Activated T-cell treated with anti-CD3 and anti-CD28 coated beads for 48 hours (primary cell): Measurements from ENCODE around the gene SOX6.

ENCODE experiments used
- DNase-seq: peaks from one replicate; pipeline ENCODE4 v3.0.0-alpha.2; 2020; ENCODE audit warnings: low read depth

The SOX6 gene

GRCh38 chr11:15991215-15991614 is 365.1 kb downstream of the SOX6 start:
- DNase-seq: no peak

GRCh38 chr11:15989685-15990084 is 366.7 kb downstream of the SOX6 start:
- no peak for DNase-seq

GRCh38 chr11:15988693-15989231 is 367.6 kb downstream of the SOX6 start:
- DNase-seq: no peak

GRCh38 chr11:15988016-15988550 is 368.3 kb downstream of the SOX6 start:
- DNase-seq: no peak

GRCh38 chr11:15987046-15987445 is 369.3 kb downstream of the SOX6 start:
- DNase-seq: no peak

DNA sequence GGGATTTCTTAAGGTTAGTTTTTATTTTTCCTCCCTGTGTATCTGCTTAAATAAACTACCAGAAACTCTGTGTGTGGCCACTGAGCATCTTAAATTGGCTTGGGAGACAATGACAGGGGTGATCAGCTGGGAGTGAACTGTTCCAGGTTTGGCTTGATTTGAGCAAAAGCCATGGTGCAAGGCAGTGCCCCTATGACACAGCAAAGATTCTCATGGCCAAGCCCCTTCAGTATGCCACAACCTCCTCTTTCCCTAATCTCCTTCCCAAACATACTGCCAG is 370.5 kb downstream of the SOX6 start:
- no peak for DNase-seq

DNA sequence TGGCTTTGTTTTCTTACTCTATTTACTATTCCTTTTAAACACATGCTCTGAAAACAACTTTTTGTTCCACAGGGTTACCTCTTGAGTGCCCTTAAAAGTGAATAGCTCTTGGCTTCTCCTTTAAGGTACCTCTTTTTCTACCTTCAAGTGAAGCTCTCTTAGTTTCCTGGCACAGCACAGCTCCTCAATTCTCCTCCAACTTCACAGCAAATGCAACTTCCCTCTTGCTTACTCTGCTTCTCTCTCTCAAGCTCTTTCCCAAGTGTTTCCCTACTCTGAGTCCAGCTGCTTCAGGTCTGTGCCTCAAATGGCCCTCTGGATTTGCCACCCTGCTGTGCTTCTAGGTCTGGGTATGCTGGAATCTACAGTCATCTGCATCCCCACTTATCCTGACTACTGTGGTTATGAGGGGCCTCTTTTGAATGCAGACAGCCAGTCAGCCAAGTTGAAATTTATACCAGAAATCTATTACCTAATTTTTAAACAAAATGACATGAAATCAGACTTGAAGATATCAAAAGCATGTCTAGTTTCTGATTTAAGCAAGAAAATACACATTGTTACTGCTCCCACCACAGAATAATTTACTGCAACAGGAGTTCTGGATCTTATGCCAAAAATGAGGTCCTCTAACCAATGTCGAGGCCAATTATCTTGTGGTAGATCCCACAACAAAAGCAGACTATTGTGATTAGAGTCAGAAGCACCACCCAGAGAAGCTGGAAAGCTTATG is 371.1 kb downstream of the SOX6 start:
- no peak for DNase-seq

- DNase-seq: no peak
Measured at GRCh38 chr11:15981292-15981691, 375.1 kb downstream of the SOX6 start.

- no peak for DNase-seq
Measured at GRCh38 chr11:15977116-15977515, 379.2 kb downstream of the SOX6 start.

- DNase-seq: no peak
Measured at GRCh38 chr11:15976433-15977045, 379.8 kb downstream of the SOX6 start.

DNA sequence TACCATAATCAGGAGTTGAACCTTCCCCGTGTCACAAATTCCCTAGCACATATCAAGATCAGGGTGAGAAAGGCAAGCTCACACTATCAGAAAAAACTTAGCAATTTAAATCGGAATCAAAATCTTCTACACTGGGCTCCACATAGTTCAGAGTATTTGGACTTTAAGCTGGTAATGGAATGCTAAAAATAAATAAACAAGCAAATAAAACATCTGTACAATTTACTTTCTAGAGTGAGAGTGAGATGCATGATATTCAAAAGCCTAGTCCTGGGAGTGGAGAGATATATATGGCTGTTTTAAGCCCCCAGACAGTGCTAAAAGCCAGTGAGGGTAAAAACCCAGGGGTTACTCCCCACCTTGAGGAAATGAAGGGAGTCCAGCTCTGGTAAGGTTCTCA is 380.6 kb downstream of the SOX6 start:
- DNase-seq: no peak

DNA sequence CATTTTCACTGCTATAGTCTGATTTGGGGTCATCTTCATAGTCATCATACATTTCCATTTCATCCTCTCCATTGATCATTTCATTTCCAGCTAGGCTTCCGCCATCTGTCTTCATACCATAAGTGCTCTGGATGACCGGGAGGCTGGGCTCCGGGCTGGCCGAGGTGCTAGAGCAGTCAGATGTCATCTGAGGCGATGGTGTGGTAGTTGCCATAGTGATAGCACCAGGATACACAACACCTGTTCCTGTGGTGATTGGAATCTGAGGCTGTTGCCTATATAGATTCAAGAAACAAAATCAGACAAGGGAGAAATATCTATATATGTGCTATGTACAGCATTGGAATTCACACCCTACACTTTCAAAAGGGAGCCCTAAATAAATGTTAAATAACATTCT is 383.5 kb downstream of the SOX6 start:
- no peak for DNase-seq

GRCh38 chr11:15971215-15971546 is 385.2 kb downstream of the SOX6 start:
- DNase-seq: no peak

DNA sequence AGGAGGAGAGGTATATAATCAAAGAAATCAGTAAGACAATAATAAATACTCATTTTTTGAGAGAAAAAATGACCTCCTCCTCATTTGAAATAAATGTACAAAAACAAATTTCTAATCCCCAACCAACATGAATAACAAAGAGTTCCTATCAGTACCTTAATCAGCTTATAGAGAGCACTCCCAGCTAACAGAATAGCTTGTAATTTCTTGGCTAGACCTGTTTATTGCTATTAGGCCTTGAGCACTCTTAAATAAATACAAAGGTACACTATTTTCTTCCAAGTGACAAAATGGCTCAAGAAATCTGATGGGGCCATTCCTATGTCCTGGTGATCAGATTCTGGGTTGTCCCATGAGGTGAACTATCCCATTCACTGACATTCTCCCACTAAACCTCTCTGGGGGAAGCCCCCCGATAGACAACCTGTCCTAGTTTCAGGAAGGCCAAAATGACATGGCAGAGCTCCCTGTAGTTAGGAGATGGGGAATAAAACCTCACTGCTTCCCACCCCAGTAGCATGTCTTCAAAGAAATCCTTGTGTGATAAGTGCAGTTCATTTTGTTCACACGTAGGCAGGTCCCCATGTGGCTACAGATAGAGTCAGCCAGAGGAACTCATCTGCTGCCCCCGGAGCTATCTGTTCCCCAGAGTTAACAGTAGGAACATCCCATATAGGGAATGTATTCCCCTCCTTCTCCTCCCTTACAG is 385.7 kb downstream of the SOX6 start:
- no peak for DNase-seq

DNA sequence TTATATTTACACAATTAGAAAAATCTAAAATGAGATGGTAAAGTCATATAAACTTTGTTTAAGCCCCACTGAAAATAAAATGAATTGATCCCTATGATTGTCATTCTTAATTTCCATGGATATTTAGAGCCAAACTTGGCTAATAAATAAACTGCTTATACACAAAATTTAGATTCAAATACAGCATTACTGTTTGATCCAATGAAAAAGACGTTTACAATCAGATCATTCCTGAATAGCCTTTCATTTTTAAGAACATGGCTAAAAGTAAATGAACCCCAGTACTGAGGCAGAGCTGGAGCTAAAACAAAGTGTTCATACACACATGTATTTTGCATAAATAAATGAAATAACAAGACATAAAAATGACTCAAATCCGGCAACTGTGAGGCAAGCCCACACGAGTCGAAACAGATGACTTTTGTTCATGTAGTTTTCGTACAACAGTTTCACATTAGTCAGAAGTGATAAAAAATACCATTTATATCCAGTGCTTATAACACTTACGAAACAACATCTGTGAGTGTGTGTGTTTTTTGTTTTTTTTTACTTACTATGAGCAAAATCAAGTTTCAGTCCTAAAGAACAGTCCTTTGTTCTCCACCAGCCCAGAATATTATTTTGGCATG is 386.5 kb downstream of the SOX6 start:
- DNase-seq: no peak

DNA sequence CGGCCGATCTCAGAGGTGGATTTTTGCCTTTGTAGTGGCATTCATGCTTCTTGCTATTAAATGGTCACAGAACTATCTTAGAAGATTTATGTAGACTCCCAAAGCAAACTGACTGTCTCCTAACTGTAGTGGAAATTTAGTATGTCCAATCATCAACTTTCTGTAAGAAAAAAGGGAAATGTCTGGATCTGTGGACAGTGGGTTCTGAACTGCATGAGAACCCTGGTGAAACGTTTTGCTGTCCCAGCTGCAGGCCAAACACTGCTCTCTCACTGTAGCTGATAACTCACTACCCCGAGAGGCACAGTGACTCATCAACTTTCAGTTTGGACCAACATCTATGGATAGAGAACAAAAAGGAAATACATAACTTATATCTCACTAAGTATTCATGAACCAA is 387.1 kb downstream of the SOX6 start:
- DNase-seq: no peak

DNA sequence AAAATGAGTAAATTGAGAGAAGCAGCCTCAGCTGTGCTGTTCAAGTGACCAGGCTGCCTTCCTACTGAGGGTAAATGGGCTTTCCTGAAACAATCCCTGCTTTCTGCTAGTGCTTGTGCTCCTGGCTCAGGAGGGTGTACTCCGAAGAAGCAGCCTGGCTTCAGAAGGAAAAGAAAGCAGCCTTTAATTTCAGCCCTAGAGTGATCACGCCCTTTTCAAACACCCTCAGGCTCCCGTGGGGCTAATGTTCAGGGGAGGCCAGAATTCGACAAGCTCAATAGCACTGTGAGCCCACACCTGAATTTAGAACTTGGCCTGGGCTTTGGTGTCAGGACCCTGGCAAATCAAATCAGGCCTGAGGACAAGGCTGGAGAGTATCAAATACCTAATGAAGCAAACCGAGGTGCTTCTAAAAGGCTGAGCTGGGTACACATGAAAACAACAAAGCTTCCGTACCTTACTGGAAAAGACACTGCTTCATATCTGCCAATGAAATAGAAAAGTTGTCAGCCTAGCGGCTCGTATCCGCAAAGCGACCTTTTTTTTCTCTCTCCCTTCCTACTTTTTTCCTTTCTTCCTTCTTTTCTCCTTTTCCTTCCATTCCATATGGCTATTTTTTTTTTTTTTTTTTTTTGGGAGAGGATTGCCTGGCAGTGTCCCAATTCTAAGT is 387.8 kb downstream of the SOX6 start:
- DNase-seq: no peak

DNA sequence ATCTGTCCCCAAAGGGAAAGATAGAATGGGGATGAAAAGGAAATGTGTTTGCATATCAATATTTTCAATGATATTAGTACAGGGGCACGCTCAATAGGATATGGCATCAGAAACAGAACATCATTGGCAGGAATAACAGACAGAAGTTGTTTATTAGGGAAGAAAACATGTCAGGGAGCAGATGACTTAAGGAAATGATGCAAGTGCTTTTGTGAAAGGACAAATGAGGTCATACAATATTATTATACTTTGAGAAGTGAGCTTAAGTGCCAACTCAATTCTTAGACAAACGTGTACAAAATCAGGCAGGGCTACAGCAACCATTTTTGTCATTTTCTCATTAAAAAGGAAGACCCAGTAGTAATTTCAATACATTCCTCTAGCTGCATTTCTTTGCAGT is 388.4 kb downstream of the SOX6 start:
- no peak for DNase-seq

GRCh38 chr11:15967166-15967565 is 389.2 kb downstream of the SOX6 start:
- no peak for DNase-seq

- no peak for DNase-seq
Measured at GRCh38 chr11:15965562-15966250, 390.6 kb downstream of the SOX6 start.

DNA sequence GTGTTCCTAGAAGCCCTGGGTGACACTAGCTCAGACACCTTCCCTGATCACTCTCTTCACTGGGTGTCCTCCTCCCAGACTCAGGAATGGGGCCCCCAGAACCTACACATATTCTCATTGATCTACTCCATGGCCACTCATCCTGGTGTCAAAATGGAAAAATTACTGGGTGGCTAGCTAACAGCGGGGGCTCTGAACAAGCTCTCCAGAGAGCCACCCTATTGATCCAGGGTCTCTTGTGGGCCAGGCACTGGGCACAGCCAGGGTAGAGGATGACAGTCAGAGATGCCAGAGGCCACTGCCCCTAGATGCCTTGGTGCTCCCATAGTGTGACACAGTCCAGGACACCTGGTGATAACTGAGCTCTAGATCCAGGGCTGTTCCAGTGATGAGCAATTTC is 393.1 kb downstream of the SOX6 start:
- no peak for DNase-seq

DNA sequence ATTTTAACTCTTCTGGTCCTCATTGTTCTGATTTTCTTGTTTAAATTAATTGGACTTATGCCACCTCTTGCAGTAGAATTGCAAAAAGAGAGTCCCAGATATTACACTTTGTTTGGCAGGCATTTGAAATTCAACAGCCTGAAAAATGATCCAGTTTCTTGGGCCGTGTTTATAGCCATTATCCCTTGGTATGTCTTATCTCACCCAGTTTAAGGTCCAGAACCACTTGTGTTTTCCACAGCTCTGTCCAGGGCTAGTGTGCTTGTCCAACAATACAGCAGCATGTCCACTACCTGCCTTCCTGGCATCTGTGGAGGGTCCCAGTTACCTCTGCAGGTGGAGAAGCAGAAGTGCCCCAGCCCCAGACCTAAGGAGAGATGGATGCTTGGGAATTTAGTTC is 397.4 kb downstream of the SOX6 start:
- DNase-seq: no peak
